Pancreas (tissue), 10 donors: ENCODE results near the gene TBC1D9. TPM values are rescaled to one million over a fixed set of nuclear protein-coding genes. Genes with fewer than 3 reads are reported as not detected.
A peak's percentile ranks its signal among the peaks of the same experiment; 100 is the strongest.

Source experiments
- ATAC-seq, 4 donors: fragments of 200-7000 bp; cut with Tn5 transposase; one replicate each; pipeline versions ENCODE4 v1.8.0 to v1.9.1; 2020; ENCODE audit warnings: mild to moderate bottlenecking in 4 of 4, moderate library complexity in 4 of 4
- DNase-seq, 6 donors: peaks; one replicate each; pipeline ENCODE4 v3.0.0-alpha.2; 2020
- FAIRE-seq: peaks from 2 replicates; lab custom pipeline; 2012; peaks lifted over from hg19 to GRCh38; lab: Jason Lieb, UNC
- H3K27ac ChIP-seq, 4 donors: fragments of 200-600 bp; sonication (generic); 1 replicate in 3 of 4; 2 replicates in 1 of 4; pipeline versions ENCODE4 v1.5.0 to v1.8.0; 2020
- H3K27me3 ChIP-seq, 4 donors: fragments of 200-600 bp; one replicate each; pipeline ENCODE4 v1.8.0; 2021
- H3K36me3 ChIP-seq, 3 donors: fragments of 200-600 bp; sonication (generic) in 1 of 3; one replicate each; pipeline versions ENCODE4 v1.5.0 to v1.8.0; 2020 to 2021
- H3K4me1 ChIP-seq, 3 donors: fragments of 200-600 bp; one replicate each; pipeline ENCODE4 v1.8.0; 2021
- H3K4me3 ChIP-seq, 4 donors: fragments of 200-600 bp; sonication (generic) in 2 of 4; one replicate each; pipeline versions ENCODE4 v1.5.0 to v1.8.0; 2020 to 2021
- H3K9me3 ChIP-seq, 4 donors: fragments of 200-600 bp; one replicate each; pipeline ENCODE4 v1.8.0; 2021
- WGBS, 2 donors: extraction: QIAGEN DNeasy Blood & Tissue Kit; methylation state at CpG; one replicate each; pipeline ENCODE4 v1.1.7; 2013; 5-methylcytosine and 5-hydroxymethylcytosine counted together
- intact Hi-C, 3 donors: fragments of 100-400 bp; cut with DNase I; formaldehyde crosslinking; loops; one replicate each; pipeline versions ENCODE4 v1.11.1 to v1.14.2; 2022
- polyA plus RNA-seq, 2 donors: library from polyadenylated mRNA; stranded (reverse); fragments of 200-250 nt; gene quantifications; one replicate each; pipeline ENCODE4 v1.2.3, GENCODE V29; 2013
- total RNA-seq, 6 donors: library from RNA; stranded (reverse); fragmentation: NEBNext Ultra II Directional in 4 of 6; extraction: Animal tissue kit (Norgen Biotek cat#: 25700) in 4 of 6; gene quantifications; one replicate each; pipeline versions ENCODE4 v1.2.1 to v1.2.4, GENCODE V29; 2021 to 2023
- TF ChIP-seq, protein P1 (sequence below), 4 donors: fragments of 200-600 bp; sonication (generic) in 3 of 4; IDR thresholded peaks; one replicate each; pipeline versions ENCODE4 v1.5.0 to v1.8.0; 2021; ENCODE audit warnings: antibody characterized with exemption in 4 of 4
- donor health status: healthy with polysubstance abuse.
- donor health status: DM: no; HTN: no; CAD: no; lungs with moderate emphysema.
- donor health status: DM: no; HTN: no; CAD: no.
- donor health status: control.
- donor health status: control.
- donor health status: Bipolar disorder and iron deficiency.
- donor health status: DM: yes; HTN: yes; CAD: no.
- donor health status: DM: no; HTN: no; CAD: no.
- donor health status: DM: no; HTN: no; CAD: no.
- donor health status: DM: yes; HTN: yes; CAD: no.

The TBC1D9 gene
- total and polyA plus RNA-seq, 8 donors = 5.3 to 17.9 (median 9.8) TPM

DNA sequence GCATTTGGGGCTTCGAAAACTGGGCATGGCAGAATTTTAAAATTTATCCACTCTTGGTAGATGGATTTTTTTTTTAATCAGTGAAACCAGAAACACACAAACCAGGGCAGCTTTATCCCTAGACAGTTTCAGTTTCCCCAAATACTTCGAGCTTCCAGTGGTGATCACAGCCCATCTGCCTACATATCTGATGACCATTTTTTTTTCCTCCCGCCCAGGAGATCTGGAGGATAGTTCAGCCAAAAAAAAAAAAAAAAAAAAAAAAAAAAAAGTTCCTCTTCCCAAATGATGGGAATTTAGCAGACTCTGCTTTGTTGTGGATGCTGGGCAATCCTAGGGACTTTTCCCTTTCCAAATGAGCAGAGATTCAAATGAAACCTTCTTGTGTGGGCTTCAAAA, 1.0 kb upstream of the TBC1D9 start:
- ATAC-seq = peak in 1 of 4 donors; percentile 1
- TF ChIP-seq, protein P1, sequence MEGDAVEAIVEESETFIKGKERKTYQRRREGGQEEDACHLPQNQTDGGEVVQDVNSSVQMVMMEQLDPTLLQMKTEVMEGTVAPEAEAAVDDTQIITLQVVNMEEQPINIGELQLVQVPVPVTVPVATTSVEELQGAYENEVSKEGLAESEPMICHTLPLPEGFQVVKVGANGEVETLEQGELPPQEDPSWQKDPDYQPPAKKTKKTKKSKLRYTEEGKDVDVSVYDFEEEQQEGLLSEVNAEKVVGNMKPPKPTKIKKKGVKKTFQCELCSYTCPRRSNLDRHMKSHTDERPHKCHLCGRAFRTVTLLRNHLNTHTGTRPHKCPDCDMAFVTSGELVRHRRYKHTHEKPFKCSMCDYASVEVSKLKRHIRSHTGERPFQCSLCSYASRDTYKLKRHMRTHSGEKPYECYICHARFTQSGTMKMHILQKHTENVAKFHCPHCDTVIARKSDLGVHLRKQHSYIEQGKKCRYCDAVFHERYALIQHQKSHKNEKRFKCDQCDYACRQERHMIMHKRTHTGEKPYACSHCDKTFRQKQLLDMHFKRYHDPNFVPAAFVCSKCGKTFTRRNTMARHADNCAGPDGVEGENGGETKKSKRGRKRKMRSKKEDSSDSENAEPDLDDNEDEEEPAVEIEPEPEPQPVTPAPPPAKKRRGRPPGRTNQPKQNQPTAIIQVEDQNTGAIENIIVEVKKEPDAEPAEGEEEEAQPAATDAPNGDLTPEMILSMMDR (IDR thresholded peaks at IDR 0.05) = no peak
- WGBS, 2 donors = 22% methylated on average over 3 of the region's 3 CpGs

DNA sequence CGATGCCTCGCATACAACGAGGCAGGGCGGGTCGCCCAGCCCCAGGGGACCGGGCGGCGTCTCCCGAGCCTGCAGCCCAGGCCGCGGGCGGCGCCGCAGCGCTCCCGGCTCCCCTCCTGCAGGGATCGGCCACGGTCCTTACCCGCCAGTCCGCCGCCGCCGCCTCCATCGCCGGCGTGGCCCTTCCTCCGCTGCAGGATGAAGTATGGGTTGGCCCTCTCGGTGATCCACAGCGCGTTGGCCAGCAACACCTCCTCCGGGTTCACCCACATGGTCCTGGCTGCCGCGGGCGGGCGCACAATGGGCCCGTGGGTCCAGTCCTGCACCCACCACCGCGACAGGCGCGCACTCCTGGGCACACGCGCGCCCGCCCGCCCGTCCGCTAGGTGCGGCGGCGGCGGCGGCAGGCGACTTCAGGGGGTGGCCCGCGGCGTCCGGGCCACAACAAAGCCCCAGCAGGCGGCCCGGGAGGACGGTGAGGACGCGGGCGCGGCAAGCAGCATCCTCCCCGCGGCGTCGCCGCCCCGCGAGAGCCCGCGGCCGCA, 339 bp downstream of the TBC1D9 start:
- Histone ChIP-seq H3K36me3 (no peaks in the 10 kb centered on the region), H3K9me3 (no peaks in the 10 kb centered on the region), H3K4me1 (peaks cover 0 to 9% (median 8%) of the 10 kb centered on the region in 3 donors), H3K4me3 (peak overlapping the region; percentile 53 to 86 (median 80)), H3K27ac (peak overlapping the region; percentile 94 to 99 (median 96)), H3K27me3 (no peaks in the 10 kb centered on the region)
- ATAC-seq = peak; percentile 35 to 63 (median 46)
- peak; percentile 52 to 86 (median 64) for DNase-seq
- intact Hi-C loops = no loop called here
- FAIRE-seq = no peak
- 0% methylated on average over 68 to 74 of the region's 74 CpGs for WGBS, 2 donors
- TF ChIP-seq, protein P1 (IDR thresholded peaks at IDR 0.05) = no peak

More for the DNA sequence above, 1.0 kb upstream of the TBC1D9 start:
- intact Hi-C loops = no loop called here
- peaks cover 0 to 9% (median 8%) of the 10 kb centered on the region in 3 donors for H3K4me1 ChIP-seq
- no peaks in the 10 kb centered on the region for H3K9me3 ChIP-seq
- H3K27me3 ChIP-seq = no peaks in the 10 kb centered on the region
- DNase-seq (no peak), FAIRE-seq (no peak)
- H3K36me3 ChIP-seq = no peaks in the 10 kb centered on the region
- H3K27ac ChIP-seq = peak overlapping the region; percentile 94 to 99 (median 96)
- peak overlapping the region in 3 of 4 donors; percentile 76 to 86 (median 84) for H3K4me3 ChIP-seq

DNA sequence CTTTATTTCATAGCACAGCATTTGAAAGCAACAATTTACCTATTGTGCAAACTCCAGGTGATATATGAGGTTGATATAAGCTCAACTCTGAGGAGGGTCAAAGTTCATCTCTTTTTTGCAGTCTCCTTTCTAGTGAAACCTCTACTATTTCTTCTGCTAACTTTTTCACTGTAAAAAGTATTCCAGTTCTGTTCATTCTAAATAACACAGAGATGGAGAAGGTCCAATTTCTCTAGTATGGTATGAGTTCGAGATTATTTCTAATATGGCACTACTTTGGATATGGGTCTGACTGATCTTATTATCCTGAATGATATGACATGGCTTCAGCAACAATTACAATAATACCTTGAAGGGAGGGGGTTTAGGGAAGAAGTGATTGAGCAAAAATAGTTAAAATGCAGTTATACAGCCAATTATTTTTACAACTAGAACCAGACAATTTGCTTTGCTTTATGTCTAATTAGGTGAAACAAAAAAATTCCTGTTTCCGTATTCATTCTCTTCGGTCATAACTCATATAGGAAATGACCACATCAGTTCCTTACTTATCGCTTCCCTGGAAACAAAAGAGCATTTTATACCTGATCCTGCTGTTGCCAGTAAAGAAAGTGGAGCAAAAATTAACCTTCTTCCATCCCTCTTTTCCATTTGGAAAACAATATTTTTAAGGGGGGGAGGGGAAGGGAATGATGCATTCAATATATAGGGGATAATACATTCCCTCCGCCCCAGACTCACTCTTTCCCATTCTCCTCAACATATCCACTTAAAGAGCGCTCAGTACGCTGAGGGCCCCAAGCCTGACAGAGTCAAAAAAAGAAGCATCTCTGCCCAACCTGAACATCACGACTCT, 1.0 kb downstream of the TBC1D9 start:
- H3K36me3 ChIP-seq = no peaks in the 10 kb centered on the region
- H3K27me3 ChIP-seq = no peaks in the 10 kb centered on the region
- intact Hi-C loops = no loop called here
- peaks cover 0 to 9% (median 8%) of the 10 kb centered on the region in 3 donors for H3K4me1 ChIP-seq
- peak overlapping the region; percentile 94 to 99 (median 96) for H3K27ac ChIP-seq
- peak overlapping the region; percentile 53 to 86 (median 80) for H3K4me3 ChIP-seq
- no peak for ATAC-seq
- TF ChIP-seq, protein P1 (IDR thresholded peaks at IDR 0.05) = no peak
- 10 to 13% methylated on average over 8 of the region's 8 CpGs for WGBS, 2 donors
- H3K9me3 ChIP-seq = no peaks in the 10 kb centered on the region
- no peak for DNase-seq
- FAIRE-seq = no peak

DNA sequence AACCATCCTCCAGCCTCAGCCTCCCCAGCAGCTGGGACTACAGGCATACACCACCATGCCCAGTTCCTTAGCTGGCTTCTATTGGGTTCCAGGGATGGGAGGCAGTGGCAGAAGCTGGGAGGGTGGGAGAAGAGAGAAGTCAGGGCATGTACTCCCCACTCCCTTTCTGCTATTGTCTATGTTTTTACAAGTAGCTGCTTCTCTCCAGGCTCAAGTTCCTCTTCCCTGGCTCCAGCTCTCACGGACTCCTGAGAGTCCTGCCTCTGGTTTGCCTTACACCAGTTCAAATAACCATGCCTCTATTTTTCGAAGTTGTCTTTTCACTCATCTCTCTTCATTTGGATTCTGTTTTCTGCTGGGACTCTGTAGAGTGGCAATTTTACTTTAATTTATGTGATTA, 2.9 kb downstream of the TBC1D9 start:
- peaks cover 0 to 9% (median 8%) of the 10 kb centered on the region in 3 donors for H3K4me1 ChIP-seq
- no peaks in the 10 kb centered on the region for H3K27me3 ChIP-seq
- WGBS, 2 donors = 89 to 93% methylated on average over 2 of the region's 2 CpGs
- ATAC-seq = no peak
- no peak overlapping the region for H3K4me3 ChIP-seq
- H3K27ac ChIP-seq = no peak overlapping the region
- H3K36me3 ChIP-seq = no peaks in the 10 kb centered on the region
- DNase-seq = no peak
- intact Hi-C loops = no loop called here
- no peaks in the 10 kb centered on the region for H3K9me3 ChIP-seq
- no peak for FAIRE-seq
- TF ChIP-seq, protein P1 (IDR thresholded peaks at IDR 0.05) = no peak
